Nephron (organoid): ENCODE results near the gene ZDHHC14.

Experiments used
- H3K27ac Mint-ChIP-seq, 3 experiments: 2 replicates each; pipeline ENCODE4 v1.8.0; 2020; ENCODE audit warnings: mixed read lengths in 3 of 3, mild to moderate bottlenecking in 2 of 3, moderate library complexity in 1 of 3
- H3K27me3 Mint-ChIP-seq: 2 replicates; pipeline ENCODE4 v1.8.0; 2021; ENCODE audit warnings: low read depth, mild to moderate bottlenecking, moderate library complexity, mixed read lengths
- H3K36me3 Mint-ChIP-seq: 2 replicates; pipeline ENCODE4 v1.8.0; 2020; ENCODE audit warnings: low read depth, mixed read lengths
- H3K4me1 Mint-ChIP-seq: 2 replicates; pipeline ENCODE4 v1.8.0; 2020; ENCODE audit warnings: mixed read lengths
- H3K4me3 Mint-ChIP-seq, 3 experiments: 2 replicates each; pipeline ENCODE4 v1.8.0; 2020; ENCODE audit warnings: mild to moderate bottlenecking in 3 of 3, mixed read lengths in 3 of 3, moderate library complexity in 2 of 3
- H3K9me3 Mint-ChIP-seq: 2 replicates; pipeline ENCODE4 v1.8.0; 2020; ENCODE audit warnings: mixed read lengths
- CTCF ChIP-seq, 3 experiments: fragments of 200-600 bp; sonication (generic); IDR thresholded peaks; one replicate each; pipeline ENCODE4 v1.5.0; 2021; ENCODE audit warnings: antibody characterized with exemption in 3 of 3; ENCODE audit not compliant: unreplicated experiment in 3 of 3

The ZDHHC14 gene

GRCh38 chr6:157549468-157549745 lies 168.4 kb downstream of the ZDHHC14 start:
- Mint-ChIP-seq H3K4me3 (no peak overlapping the region), H3K27me3 (peaks cover 11% of the 10 kb centered on the region), H3K36me3 (peaks cover 17% of the 10 kb centered on the region), H3K27ac (no peak overlapping the region), H3K9me3 (peaks cover 11% of the 10 kb centered on the region), H3K4me1 (peaks cover 32% of the 10 kb centered on the region)
- TF ChIP-seq CTCF (IDR thresholded peaks at IDR 0.05; ENCODE audit: unreplicated experiment in 3 of 3) = no peak

GRCh38 chr6:157550114-157550989 lies 169.4 kb downstream of the ZDHHC14 start:
- Mint-ChIP-seq H3K4me3 (no peak overlapping the region), H3K4me1 (peaks cover 27% of the 10 kb centered on the region), H3K36me3 (peaks cover 11% of the 10 kb centered on the region), H3K9me3 (peaks cover 6% of the 10 kb centered on the region), H3K27ac (no peak overlapping the region), H3K27me3 (peaks cover 11% of the 10 kb centered on the region)
- no peak for TF ChIP-seq CTCF (IDR thresholded peaks at IDR 0.05; ENCODE audit: unreplicated experiment in 3 of 3)

- H3K36me3 Mint-ChIP-seq = peaks cover 5% of the 10 kb centered on the region
- H3K4me3 Mint-ChIP-seq = no peak overlapping the region
- H3K27me3 Mint-ChIP-seq = peaks cover 14% of the 10 kb centered on the region
- H3K4me1 Mint-ChIP-seq = peaks cover 22% of the 10 kb centered on the region
- H3K9me3 Mint-ChIP-seq = peaks cover 2% of the 10 kb centered on the region
- H3K27ac Mint-ChIP-seq = no peak overlapping the region
- TF ChIP-seq CTCF (IDR thresholded peaks at IDR 0.05; ENCODE audit: unreplicated experiment in 3 of 3) = no peak
Observed at GRCh38 chr6:157551041-157551832, 170.2 kb downstream of the ZDHHC14 start.

- H3K4me3 Mint-ChIP-seq = no peak overlapping the region
- H3K4me1 Mint-ChIP-seq = peaks cover 12% of the 10 kb centered on the region
- peaks cover under 1% of the 10 kb centered on the region for H3K36me3 Mint-ChIP-seq
- peaks cover under 1% of the 10 kb centered on the region for H3K9me3 Mint-ChIP-seq
- TF ChIP-seq CTCF (IDR thresholded peaks at IDR 0.05; ENCODE audit: unreplicated experiment in 3 of 3) = no peak
- peaks cover 11% of the 10 kb centered on the region for H3K27me3 Mint-ChIP-seq
- H3K27ac Mint-ChIP-seq = peak overlapping the region in 1 of 3 experiments; percentile 6
Observed at GRCh38 chr6:157552081-157552747, 171.2 kb downstream of the ZDHHC14 start.

GRCh38 chr6:157552820-157553485 lies 172.0 kb downstream of the ZDHHC14 start:
- Mint-ChIP-seq H3K27ac (peak overlapping the region in 1 of 3 experiments; percentile 27), H3K36me3 (no peaks in the 10 kb centered on the region), H3K4me3 (no peak overlapping the region), H3K4me1 (peaks cover 11% of the 10 kb centered on the region), H3K27me3 (peaks cover 10% of the 10 kb centered on the region), H3K9me3 (no peaks in the 10 kb centered on the region)
- no peak for TF ChIP-seq CTCF (IDR thresholded peaks at IDR 0.05; ENCODE audit: unreplicated experiment in 3 of 3)
